Astrocyte (in vitro differentiated cells and primary cell): ENCODE results near the gene ST8SIA2.

Experiments
- EZH2 ChIP-seq: IDR thresholded peaks from 2 replicates; pipeline ENCODE4 v1.6.1; 2012; ENCODE audit warnings: mild to moderate bottlenecking, low read length, inconsistent platforms; ENCODE audit not compliant: insufficient read depth
- TF ChIP-seq, protein P1 (sequence below): IDR thresholded peaks from 2 replicates; pipeline ENCODE4 v1.5.1; 2011; ENCODE audit warnings: low read depth, mild to moderate bottlenecking, inconsistent platforms, low read length, moderate library complexity; ENCODE audit not compliant: insufficient read depth

DNA sequence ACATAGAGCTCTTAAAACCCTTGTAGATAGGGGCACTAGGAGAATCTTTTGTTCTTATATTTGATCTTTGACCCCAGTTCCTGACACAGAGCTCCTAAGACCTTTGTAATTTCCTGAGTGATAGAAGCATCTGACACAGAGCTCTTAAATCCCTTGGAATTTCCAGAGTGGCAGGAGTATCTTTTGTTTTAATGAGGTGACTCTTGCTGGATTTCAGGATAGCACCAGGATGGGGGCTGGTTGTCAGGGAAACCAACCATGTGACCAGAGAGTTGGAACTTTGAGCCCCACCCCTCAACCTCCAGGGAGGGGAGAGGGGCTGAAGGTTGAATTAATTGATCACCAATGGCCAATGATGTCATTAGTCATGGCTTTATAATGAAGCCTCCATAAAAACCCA, 47.6 kb upstream of the ST8SIA2 start:
- no peak for TF ChIP-seq EZH2
- TF ChIP-seq, protein P1, sequence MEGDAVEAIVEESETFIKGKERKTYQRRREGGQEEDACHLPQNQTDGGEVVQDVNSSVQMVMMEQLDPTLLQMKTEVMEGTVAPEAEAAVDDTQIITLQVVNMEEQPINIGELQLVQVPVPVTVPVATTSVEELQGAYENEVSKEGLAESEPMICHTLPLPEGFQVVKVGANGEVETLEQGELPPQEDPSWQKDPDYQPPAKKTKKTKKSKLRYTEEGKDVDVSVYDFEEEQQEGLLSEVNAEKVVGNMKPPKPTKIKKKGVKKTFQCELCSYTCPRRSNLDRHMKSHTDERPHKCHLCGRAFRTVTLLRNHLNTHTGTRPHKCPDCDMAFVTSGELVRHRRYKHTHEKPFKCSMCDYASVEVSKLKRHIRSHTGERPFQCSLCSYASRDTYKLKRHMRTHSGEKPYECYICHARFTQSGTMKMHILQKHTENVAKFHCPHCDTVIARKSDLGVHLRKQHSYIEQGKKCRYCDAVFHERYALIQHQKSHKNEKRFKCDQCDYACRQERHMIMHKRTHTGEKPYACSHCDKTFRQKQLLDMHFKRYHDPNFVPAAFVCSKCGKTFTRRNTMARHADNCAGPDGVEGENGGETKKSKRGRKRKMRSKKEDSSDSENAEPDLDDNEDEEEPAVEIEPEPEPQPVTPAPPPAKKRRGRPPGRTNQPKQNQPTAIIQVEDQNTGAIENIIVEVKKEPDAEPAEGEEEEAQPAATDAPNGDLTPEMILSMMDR: no peak
